ENCODE results near the gene PPDPF. TPM values are rescaled to one million over a fixed set of nuclear protein-coding genes. Genes with fewer than 3 reads are reported as not detected.

Gene PPDPF
- total RNA-seq, 1 donor from 2014 or later = 21.9 TPM

- H3K4me3 ChIP-seq (ENCODE audit: low read depth, low read length) = no peak overlapping the region
- H3K36me3 ChIP-seq (ENCODE audit: control insufficient read depth, insufficient read depth, low read length) = no peaks in the 10 kb centered on the region
- no peak for TF ChIP-seq CTCF (IDR thresholded peaks at IDR 0.05; ENCODE audit: insufficient read depth, low read length, severe bottlenecking)
- FAIRE-seq (no peak), DNase-seq (ENCODE audit: low read depth) (peak; percentile 12)
- peaks cover 15% of the 10 kb centered on the region for H3K27me3 ChIP-seq (ENCODE audit: control insufficient read depth, insufficient read depth, low read length)
These were observed 18.5 kb upstream of the PPDPF start for GRCh38 chr20:63501818-63502670.

- no peak for TF ChIP-seq CTCF (IDR thresholded peaks at IDR 0.05; ENCODE audit: insufficient read depth, low read length, severe bottlenecking)
- Histone ChIP-seq H3K36me3 (ENCODE audit: control insufficient read depth, insufficient read depth, low read length) (no peaks in the 10 kb centered on the region), H3K4me3 (ENCODE audit: low read depth, low read length) (no peak overlapping the region), H3K27me3 (ENCODE audit: control insufficient read depth, insufficient read depth, low read length) (peaks cover 15% of the 10 kb centered on the region)
- FAIRE-seq (no peak), DNase-seq (ENCODE audit: low read depth) (no peak)
These were observed 17.8 kb upstream of the PPDPF start for GRCh38 chr20:63502671-63503172.

GRCh38 chr20:63503524-63503923 lies 17.0 kb upstream of the PPDPF start:
- TF ChIP-seq CTCF (IDR thresholded peaks at IDR 0.05; ENCODE audit: insufficient read depth, low read length, severe bottlenecking) = no peak
- H3K27me3 ChIP-seq (ENCODE audit: control insufficient read depth, insufficient read depth, low read length) = peaks cover 12% of the 10 kb centered on the region
- no peak for DNase-seq (ENCODE audit: low read depth)

GRCh38 chr20:63504642-63505041 lies 15.9 kb upstream of the PPDPF start:
- FAIRE-seq (no peak), DNase-seq (ENCODE audit: low read depth) (no peak)
- no peaks in the 10 kb centered on the region for H3K36me3 ChIP-seq (ENCODE audit: control insufficient read depth, insufficient read depth, low read length)
- H3K27me3 ChIP-seq (ENCODE audit: control insufficient read depth, insufficient read depth, low read length) = peaks cover 8% of the 10 kb centered on the region
- no peak for TF ChIP-seq CTCF (IDR thresholded peaks at IDR 0.05; ENCODE audit: insufficient read depth, low read length, severe bottlenecking)
- no peak overlapping the region for H3K4me3 ChIP-seq (ENCODE audit: low read depth, low read length)

More at GRCh38 chr20:63503524-63503923, 17.0 kb upstream of the PPDPF start:
- H3K4me3 ChIP-seq (ENCODE audit: low read depth, low read length) = no peak overlapping the region
- no peak for FAIRE-seq
- no peaks in the 10 kb centered on the region for H3K36me3 ChIP-seq (ENCODE audit: control insufficient read depth, insufficient read depth, low read length)

GRCh38 chr20:63505281-63505680 lies 15.3 kb upstream of the PPDPF start:
- DNase-seq (ENCODE audit: low read depth) (no peak), FAIRE-seq (no peak)
- TF ChIP-seq CTCF (IDR thresholded peaks at IDR 0.05; ENCODE audit: insufficient read depth, low read length, severe bottlenecking) = no peak
- H3K27me3 ChIP-seq (ENCODE audit: control insufficient read depth, insufficient read depth, low read length) = peaks cover 6% of the 10 kb centered on the region
- no peak overlapping the region for H3K4me3 ChIP-seq (ENCODE audit: low read depth, low read length)
- H3K36me3 ChIP-seq (ENCODE audit: control insufficient read depth, insufficient read depth, low read length) = no peaks in the 10 kb centered on the region
